GM12801 (cell line): Measurements from ENCODE around the gene RSAD2.

Experiments used
- CTCF ChIP-seq: IDR thresholded peaks from one replicate; pipeline ENCODE4 v1.5.1; 2011; ENCODE audit warnings: control low read depth; ENCODE audit not compliant: insufficient read length; ENCODE audit errors: extremely low read depth

Gene RSAD2

GRCh38 chr2:6917071-6917760 is 39.6 kb downstream of the RSAD2 start, which contains the start of gene RNF144A:
TSS of gene RNF144A (plus strand) at chr2:6917412. CDS start at chr2:6996927, 79,515 bp downstream.
- TF ChIP-seq CTCF, result no peak

DNA sequence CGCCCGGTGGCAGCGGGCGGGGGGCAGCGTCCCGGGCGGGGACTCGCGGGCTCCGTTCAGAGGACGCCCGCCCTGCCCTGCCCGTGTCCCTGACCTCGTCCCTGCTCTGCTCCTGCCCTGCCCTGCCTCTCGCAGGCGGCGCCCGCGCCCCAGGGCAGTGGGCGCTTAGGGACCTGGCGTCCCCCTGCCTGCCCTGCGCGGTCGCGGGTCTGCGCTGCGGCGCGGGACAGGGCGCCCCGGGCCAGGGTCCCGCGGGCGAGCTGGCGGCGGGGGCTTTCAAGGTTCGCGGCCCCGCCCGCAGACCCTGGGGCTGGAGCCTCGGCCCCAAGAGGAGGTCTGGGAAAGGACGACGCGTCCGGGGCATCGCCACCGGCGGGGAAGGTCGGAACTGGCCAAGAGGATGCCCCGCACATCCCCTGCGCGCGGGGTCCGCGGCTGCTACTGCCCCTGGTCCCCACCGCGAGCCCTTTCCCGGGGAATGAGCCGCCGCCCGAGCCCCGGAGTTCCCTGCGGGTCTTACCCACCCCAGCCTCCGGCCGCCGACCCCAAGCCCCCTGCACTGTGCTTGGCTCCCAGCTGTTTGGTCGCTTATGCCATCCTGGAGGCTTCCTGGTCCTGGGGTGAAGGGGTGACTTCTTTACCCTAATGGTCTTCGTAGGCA is 40.3 kb downstream of the RSAD2 start:
- TF ChIP-seq CTCF, result no peak

- no peak for TF ChIP-seq CTCF
Observed at GRCh38 chr2:6919901-6920742, 42.5 kb downstream of the RSAD2 start.

DNA sequence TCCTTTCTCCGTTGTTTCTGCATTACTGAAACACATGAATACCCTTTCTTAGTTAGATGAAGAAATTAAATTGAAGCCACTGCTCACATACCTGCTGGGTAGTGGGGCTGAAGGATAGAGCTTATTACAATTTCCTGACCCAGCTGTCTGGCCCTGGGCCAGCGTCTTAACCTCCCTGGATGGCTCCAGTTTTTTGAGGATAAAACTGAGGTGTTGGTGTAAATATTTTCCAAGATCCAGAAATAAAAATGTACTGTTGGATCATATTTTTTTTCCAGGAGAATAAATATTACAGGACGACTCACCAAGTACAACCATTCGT is 43.1 kb downstream of the RSAD2 start:
- no peak for TF ChIP-seq CTCF

DNA sequence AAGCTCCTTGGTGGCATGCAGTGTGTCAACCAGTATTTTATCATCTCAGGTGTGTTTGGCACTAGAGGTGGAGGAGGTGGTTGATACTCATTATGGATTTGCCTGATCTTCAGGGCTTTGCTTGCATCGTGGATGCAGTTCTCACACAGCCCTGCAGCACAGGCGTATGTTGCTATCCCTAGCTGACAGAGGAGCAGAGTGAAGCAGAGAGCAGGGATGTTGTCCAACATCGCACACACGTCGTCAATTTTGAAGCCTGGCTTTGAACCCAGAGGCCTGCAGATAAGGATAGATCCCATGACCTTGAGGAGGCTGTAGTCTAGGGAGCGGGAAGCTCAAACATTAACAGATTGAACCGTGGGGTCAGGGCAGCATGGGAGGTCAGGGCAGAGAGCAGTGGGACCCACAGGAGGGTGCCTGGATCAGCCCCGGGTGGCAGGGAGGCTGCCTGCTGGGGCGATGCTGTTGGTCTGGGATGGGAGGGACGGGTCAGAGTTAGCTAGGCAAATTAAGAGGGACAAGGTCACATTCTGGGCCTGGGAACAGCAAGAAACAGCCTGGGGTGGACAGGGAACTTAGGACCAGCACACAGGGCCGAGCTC is 43.8 kb downstream of the RSAD2 start:
- TF ChIP-seq CTCF, result no peak

- TF ChIP-seq CTCF, result no peak
Observed at GRCh38 chr2:6922201-6922656, 44.7 kb downstream of the RSAD2 start.

DNA sequence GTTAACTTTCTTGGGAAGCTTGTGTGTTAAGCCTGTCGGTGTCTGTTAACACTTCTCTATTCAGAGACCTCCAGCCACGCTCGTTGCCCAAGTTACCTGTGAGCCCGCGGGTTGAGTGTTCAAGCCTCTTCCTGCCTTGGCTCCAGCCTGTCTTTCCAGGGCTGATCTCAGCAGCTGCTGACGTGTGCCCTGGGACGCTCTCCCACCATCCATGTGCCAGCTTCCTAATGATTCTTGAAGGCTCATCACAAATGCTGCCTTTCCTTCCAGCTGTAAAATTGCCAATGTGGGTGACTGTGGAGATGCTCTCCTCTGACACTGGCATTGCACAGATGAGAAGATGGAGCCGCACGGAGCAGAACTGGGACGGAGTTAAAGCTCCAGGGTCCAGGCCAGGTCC is 45.7 kb downstream of the RSAD2 start:
- no peak for TF ChIP-seq CTCF
